HL-60/S4 treated with phorbol 12-myristate 13-acetate at 8.2 ng/mL for 4 days and 3 days (cell line): ENCODE data around the gene CACNB4.

Experiments
- in situ Hi-C: fragments of 300-500 bp; cut with MboI; formaldehyde crosslinking; loops from 2 replicates; pipeline ENCODE4 v1.15.0; 2022; ENCODE audit warnings: low sequenced_read_pairs

The CACNB4 gene

DNA sequence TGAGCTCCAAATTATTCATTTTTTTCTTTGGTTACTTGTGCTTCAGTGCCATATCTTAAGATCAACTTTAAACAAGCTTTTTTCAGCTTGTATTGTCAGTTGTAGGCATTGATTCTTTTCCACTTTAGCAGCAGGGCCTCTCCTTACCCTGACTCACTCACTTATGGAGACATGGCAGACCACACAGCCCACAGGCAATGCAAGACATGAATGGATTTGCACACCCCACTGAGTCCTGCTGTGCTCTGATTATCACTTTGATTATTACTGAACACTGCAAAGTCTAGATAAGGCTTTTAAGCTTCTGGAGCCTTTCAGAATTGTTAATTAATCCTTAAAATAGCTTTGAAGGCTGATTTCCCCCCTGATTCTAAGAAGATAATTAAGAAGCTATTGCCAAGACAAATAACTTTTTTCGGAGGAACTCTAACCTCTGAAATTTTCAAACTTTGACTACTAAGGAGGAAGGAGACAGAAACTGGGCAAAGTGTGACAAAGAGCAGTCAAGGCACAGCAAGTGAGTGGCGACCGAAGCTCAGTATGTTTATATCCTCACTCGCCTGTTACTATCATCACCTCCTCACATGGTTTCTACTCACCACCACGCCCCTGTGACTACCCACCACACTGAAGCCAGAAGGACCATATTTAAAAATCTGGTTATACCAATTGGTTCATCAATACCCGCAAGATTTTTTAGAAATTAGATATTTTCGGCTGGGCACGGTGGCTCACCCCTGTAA is 43.3 kb downstream of the CACNB4 start:
- in situ Hi-C loops = no loop called here

DNA sequence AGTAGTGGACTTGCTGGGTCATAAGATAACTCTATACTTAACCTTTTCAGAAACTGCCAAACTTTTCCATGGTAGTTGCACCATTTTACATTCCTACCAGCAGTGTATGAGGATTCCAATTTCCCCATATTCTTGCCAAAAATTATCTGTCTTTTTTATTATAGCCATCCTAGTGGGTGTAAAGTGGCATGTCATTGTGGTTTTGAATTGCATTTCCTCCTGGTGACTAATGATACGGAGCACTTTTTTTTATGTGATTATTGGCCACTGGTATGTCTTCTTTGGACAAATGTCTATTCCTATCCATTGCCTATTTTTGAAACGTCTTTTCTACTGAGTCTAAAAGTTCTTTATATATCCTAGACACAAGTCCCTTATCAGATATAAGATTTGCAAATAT is 44.3 kb downstream of the CACNB4 start:
- in situ Hi-C loops = no loop called here

DNA sequence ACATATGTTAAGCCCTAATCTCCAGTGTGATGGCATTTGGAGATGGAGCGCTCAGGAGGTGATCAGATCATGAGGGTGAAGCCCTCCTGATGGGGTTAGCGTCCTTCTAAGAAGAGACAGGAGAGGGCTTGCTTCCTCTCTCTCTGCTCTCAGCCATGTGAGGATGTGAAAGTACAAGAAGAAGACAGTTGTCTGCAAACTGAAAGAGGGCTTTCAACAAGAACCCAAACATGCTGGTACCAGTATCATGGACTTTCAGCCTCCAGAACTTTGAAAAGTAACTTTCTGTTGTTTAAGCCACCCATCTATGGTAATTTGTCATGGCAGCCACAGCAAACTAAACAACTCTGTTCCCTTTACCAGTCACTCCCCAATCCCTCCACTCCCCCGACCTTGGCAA is 47.4 kb downstream of the CACNB4 start:
- in situ Hi-C loops = no loop called here

DNA sequence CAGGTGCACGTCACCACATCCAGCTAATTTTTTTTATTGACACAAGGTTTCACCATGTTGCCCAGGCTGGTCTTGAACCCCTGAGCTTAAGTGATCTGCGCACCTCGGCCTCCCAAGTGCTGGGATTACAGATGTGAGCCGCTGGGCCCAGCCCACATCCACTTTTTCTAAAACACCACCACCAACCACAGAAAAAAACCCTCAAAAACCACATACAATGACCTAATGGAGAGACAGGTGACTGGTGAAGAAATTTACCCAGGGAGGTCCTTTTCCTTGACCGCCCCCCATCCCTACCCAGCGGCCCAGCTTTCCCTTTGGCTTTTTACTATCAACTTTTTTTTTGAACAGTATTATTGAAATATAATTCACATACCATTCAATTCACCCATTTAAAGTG is 47.9 kb downstream of the CACNB4 start:
- in situ Hi-C loops = no loop called here

DNA sequence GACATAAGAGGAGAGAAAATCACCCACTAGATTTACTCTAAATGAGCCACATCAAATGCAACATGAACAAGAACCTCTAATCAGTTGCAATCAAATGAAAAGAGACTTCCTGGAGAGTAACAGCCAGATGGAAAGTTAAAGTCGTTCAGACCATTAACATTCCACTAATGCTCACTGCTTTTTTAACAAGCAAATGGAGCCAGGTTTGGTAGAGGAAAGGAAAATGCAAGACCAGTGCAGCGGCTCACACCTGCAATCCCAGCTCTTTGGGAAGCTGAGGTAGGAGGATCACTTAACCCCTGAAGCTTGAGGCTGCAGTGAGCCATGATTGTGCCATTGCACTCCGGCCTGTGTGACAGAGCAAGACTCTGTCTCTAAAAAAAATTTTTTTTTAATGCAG is 48.5 kb downstream of the CACNB4 start:
- in situ Hi-C loops = no loop called here

DNA sequence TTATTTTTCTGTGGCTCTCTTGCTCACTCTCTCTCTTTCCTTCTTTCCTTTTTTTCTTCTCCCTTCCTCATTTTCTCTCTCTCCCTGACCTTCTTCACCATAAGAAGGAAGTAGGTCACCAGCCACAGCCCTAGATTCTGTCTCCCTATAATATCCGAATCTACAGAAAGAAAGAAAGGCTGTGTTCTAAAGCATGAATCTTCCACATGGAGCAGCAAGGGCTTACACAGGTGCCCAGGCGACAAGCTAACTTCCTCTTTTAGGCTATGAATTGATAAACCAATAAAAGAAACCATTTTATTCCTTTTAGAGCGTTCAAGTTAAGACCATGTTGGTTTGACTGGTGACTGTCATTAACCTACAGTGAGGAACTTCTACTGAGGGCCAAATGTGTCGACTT is 49.3 kb downstream of the CACNB4 start:
- in situ Hi-C loops = loop anchor here (25.0 kb wide), 1 partner anchor 588 kb away; no protein-coding TSS in a partner anchor

DNA sequence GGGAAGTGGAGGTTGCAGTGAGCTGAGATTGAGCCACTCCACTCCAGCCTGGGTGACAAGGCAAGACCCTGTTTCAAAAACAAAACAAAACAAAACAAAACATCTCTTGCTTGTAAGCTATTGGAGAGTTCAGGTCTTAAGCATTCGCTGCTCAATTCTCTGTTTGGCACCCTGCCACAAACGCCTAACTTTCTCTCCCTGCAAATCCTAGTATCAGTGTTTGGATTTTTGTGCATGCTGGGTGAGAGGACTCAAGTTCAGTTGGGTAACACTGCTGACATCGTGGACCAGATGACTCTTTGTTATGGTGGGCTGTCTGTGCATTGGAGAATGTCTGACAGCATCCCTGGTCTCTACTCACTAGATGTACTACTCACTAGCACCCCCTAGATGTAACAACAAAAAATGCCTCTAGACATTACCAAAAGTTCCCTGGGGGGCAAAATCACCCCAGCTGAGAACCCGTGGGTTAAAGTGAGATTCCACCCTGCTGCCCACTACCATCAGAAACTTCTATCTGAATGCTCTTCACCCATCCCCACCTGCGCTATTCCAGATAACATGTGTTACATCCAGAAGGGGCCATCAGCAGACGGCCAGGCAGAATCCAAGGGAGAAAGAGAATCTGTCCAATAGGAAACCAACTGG is 50.9 kb downstream of the CACNB4 start:
- in situ Hi-C loops = loop anchor here (25.0 kb wide), 1 partner anchor 589 kb away; no protein-coding TSS in a partner anchor

DNA sequence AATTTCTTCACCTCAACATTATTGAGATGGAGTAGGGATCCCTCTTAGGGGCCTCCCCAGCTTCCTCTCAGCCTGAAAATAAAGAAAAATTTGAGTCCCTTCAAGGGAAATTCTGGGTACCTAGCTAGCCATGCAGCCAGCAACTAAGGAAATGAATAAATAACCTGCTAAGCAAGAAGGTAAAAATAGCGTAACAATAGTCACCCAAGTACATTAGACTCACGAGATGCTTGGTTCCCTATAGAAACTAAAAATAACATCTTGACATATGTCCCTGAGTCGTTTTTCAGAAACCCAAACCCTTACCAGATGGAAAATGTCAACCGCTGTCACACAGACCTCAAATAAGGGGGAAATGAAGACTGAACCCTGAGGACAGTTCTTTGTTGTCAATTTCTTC is 51.9 kb downstream of the CACNB4 start:
- in situ Hi-C loops = loop anchor here (25.0 kb wide), 1 partner anchor 590 kb away; no protein-coding TSS in a partner anchor

DNA sequence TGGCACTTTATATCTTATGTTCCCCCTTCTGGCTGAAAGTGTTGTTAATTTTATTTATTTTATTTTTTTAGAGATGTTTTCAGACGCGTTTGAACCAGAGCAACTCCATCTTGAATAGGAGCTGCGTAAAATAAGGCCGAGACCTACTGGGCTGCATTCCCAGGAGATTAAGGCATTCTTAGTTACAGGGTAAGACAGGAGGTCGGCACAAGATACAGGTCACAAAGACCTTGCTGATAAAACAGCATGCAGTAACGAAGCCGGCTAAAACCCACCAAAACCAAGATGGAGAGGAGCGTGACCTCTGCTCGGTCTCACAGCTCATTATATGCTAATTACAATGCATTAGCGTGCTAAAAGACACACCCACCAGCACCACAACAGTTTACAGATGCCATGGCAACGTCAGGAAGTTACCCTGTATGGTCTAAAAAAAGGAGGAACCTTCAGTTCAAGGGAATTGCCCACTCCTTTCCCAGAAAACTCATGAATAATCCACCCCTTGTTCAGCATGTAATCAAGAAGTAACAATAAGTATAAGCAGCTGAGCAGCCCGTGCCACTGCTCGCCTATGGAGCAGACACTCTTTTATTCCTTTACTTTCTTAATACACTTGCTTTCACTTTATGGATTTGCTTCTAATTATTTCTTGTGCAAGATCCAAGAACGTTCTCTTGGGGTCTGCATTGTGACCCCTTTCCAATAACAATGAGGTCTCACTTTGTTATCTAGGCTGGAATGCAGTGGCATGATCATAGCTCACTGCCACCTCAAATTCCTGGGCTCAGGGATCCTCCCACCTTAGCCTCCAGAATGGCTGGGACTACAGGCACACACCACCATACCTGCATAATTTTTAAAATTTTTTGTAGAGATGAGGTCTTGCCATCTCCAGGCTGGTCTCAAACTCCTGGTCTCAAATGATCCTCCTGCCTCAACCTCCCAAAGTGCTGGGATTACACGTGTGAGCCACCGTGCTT is 55.9 kb downstream of the CACNB4 start:
- in situ Hi-C loops = loop anchor here (25.0 kb wide), 1 partner anchor 594 kb away; no protein-coding TSS in a partner anchor

DNA sequence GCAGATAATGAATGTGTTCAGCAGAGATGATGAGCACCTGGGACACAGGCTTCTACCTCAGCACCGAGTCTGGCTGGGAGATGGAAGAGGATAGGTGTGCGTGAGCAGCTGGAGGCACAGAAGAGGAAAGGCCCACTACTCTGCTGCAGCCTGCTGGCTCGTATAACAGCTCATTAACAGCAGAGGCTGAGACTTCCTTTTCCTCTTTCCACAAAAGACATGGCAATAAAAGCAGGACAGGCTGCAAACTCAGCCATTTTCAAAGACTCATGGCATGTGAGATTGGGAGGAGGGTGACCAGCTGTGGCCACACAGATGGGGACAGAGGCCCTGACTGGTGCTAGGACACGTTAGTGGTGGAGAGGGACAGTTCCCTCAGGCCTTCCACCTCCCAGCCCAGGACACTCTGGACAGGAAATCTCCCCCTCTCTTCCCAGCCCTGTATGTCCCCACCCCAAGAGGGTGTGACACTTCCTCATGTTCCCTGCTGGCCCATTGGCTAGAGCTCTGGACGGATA is 60.3 kb downstream of the CACNB4 start:
- in situ Hi-C loops = loop anchor here (25.0 kb wide), 1 partner anchor 599 kb away; no protein-coding TSS in a partner anchor

DNA sequence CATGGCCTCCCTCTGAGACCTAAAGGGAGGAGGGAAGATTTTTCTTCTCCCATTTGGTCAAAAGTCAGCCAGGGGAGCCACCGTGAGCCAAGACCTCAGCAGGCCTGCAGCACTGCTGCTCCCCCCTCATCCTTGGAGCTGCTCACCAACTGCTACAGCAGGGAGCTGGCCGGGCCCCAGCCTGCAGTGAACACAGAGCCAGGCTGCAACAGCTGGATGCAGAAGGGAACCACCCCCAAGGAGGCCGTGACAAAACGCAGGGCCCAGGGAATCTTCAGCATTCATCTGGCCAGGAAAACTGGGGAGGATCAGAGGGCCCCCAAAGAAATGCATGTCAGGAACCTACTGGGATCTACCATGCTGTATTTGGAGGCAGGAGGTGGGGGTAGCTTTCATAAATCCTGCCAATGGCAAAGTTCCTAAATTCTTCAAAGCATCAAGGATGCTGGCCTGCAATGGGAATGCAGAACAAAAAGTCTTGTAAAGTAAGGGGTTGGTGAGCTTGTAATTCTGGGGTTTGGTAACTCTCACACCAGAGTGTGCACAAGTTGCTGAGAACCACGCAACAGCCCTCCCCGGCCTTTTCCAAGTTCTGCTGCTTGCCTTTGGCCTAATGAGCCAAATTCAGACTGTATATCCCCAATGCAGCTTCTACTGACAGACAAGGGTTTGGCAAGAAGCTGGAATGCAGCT is 61.0 kb downstream of the CACNB4 start:
- in situ Hi-C loops = loop anchor here (25.0 kb wide), 1 partner anchor 599 kb away; no protein-coding TSS in a partner anchor

DNA sequence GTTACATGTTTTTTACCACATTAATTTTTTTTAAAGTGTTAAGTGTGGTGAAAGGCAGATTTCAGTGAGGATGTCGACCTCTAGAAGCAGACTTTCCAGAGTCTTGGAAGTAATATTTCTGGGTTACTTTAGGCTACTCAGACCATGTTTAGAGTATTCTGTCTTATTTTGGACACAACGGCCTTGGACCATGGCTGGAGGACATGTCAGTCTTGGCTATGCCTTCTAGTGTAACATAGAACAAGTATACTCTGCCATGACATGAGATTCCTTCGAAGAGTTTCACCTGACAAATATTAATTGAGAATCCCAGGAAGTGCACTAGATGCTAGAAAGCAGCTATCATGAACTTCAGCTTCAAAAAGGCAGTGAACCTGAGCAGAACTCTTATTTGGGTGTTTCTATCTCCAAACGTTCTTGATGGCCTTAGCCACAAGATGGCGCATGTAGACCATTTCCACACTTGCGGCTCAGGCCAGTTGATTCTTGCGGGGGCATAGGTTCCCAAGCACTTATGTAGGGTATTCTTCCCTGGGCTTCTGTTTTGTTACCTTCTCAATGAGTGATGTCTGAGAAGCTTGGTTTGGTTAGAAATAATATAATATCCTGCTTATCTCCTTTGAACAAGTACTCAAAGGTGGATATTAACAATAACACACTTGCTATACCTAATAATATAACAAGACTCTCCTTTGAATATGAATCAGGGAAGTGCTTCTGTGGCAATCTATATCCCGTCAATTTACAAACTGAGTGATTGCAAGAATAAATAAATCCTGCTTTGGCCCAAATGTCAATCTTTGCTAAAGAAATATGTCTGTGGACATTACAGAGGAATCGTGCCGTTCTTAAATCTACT is 62.0 kb downstream of the CACNB4 start:
- in situ Hi-C loops = loop anchor here (25.0 kb wide), 1 partner anchor 600 kb away; no protein-coding TSS in a partner anchor

DNA sequence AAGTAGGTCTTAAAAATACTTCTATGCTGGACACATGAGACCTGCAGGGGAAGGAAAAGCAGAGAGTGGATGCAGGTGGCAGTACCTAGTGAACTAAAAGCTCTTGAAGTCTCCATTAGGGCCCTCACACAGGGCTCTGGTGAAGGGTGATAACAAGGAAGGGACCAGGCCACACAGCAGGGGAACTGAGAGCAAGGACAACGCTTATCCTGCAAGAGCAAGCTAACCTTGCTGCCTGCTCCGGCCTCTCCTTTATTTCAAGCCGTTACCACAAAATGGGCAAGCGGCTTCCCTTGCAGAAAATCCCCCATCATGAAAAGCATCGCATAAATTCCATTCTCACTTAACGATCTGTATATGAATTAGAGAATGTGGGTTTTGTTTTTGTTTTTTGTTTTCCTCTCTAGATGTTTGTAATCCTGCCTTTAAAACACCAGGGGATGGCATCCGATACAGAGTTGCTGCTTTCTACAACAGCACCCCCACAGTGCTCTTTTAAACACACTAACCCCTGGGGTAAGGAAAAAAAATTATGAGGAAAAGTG is 64.5 kb downstream of the CACNB4 start:
- in situ Hi-C loops = loop anchor here (25.0 kb wide), 1 partner anchor 603 kb away; no protein-coding TSS in a partner anchor

DNA sequence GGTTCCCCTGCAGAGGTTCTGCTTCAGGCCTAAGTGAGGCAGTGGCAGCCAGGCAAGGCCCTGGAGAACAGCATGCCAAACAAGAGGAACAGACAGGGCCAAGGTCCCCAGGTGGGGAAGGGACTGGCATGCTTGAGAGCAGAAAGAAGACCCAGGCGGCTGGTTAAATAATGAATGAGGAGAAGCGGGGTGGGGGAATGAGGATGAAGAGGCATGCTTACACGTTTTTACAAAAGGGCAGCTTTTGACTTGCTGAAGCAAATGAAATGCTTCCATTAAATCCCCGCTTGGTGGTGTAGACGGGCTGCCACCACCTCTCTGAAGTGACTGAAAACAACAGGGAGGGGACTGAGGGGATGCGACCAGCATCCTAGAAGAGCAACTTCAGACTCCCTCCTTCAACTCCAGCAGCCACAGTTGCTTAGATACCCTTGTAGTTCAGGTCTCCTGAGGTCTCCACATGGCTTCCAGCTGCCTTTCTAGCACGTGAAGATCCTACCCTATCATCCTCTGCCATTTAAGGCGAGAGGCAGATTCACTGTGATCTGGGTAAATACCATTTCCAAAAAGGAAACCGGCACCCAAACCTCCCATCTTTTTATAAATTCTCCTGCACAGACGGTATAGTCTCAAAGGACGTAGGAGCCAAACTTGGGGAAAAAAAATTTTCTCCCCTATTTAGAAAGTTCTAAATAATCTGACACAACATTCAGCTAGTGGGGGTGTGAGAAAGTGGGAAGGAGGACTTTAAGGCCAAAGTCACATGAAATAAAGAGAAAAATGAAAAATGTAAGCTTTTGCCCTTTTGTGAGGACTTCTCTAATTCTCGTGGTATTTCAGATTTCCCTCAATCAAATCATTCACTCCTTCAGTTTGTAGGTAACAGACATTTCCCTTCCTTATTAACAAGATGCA is 65.6 kb downstream of the CACNB4 start:
- in situ Hi-C loops = loop anchor here (25.0 kb wide), 1 partner anchor 604 kb away; no protein-coding TSS in a partner anchor

DNA sequence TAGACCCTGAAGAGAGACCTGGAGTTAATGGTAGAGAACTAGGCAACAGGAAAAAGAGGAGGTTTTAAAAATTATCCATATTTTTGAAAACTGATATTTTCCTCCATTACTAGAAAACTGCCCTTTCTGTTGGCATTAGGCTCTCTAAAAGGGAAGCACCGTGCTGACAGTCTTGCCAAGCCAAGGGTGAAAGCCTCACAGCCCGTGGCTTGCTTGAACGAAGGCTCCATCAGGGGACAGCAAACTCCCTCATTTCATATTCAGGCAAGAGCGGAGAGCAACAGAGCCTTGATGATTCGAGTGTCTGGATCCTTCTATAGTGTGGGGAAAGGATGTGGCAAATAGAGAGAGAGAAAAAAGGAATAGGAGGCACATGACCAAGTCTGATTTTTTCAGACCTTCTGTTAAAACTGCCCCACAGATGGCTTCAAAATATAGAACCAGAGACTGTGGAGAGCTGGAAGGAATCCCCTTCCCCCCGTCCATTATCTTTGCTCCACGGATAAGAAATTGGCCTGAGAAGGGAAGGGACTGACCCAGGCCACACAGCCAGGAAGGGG is 67.0 kb downstream of the CACNB4 start:
- in situ Hi-C loops = loop anchor here (25.0 kb wide), 1 partner anchor 605 kb away; no protein-coding TSS in a partner anchor

DNA sequence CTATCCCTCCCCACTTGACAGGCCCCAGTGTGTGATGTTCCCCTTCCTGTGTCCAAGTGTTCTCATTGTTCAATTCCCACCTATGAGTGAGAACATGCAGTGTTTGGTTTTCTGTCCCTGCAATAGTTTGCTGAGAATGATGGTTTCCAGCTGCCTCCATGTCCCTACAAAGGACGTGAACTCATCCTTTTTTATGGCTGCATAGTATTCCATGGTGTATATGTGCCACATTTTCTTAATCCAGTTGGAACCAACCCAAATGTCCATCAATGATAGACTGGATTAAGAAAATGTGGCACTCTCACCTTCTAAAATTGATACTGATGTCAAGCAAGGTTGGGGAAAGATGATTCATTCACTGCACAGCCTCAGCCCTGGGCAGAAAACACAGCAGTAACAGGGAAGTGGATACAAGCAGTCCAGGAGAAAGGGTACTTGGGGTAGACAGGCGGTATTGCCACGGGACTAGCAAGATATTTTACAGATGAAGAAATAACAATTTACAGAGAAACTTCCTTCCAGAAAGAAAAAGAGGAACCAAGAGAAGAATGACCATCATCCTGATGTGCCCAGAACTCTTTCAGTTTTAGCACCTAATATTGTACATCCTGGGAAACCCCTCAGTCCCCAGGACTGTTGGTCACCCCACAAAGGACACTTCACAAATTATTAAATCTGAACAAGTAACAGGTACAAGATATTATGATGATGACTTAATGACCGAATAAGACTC is 68.1 kb downstream of the CACNB4 start:
- in situ Hi-C loops = loop anchor here (25.0 kb wide), 1 partner anchor 607 kb away; no protein-coding TSS in a partner anchor
